Measurements from ENCODE around the gene RABAC1. TPM values are rescaled to one million over a fixed set of nuclear protein-coding genes. Genes with fewer than 3 reads are reported as not detected.

Gene RABAC1
- total and polyA plus RNA-seq, 3 experiments from 2014 or later, result 74.7 to 220 (median 83.3) TPM

- no peak overlapping the region for H3K27ac ChIP-seq (ENCODE audit: low read depth, low read length)
- no peaks in the 10 kb centered on the region for H3K4me1 Mint-ChIP-seq
- POLR2A ChIA-PET, result no interaction called here
- no peaks in the 10 kb centered on the region for H3K9me3 Mint-ChIP-seq
- DNase-seq, result no peak
- CTCF ChIA-PET, result interaction anchor here (1.2 kb wide), 1 partner anchor 20 kb away, joined by 3 read pairs; the partner anchor contains the start of gene RABAC1
- no peak overlapping the region for H3K4me3 ChIP-seq (ENCODE audit: low read length)
- H3K4me1 ChIP-seq (ENCODE audit: insufficient read depth, low read length), result no peaks in the 10 kb centered on the region
- H3K4me3 Mint-ChIP-seq, result no peak overlapping the region
- no peaks in the 10 kb centered on the region for H3K27me3 Mint-ChIP-seq
- no peaks in the 10 kb centered on the region for H3K9me3 ChIP-seq (ENCODE audit: low read length)
- H3K36me3 Mint-ChIP-seq, result peaks cover 0 to 22% (median 10%) of the 10 kb centered on the region in 3 donors
- no peaks in the 10 kb centered on the region for H3K36me3 ChIP-seq (ENCODE audit: insufficient read depth, low read length)
- no peaks in the 10 kb centered on the region for H3K27me3 ChIP-seq (ENCODE audit: insufficient read depth, low read length, poor library complexity, severe bottlenecking)
- no peak overlapping the region for H3K27ac Mint-ChIP-seq
These were observed 19.3 kb upstream of the RABAC1 start for GRCh38 chr19:41978470-41978869.

DNA sequence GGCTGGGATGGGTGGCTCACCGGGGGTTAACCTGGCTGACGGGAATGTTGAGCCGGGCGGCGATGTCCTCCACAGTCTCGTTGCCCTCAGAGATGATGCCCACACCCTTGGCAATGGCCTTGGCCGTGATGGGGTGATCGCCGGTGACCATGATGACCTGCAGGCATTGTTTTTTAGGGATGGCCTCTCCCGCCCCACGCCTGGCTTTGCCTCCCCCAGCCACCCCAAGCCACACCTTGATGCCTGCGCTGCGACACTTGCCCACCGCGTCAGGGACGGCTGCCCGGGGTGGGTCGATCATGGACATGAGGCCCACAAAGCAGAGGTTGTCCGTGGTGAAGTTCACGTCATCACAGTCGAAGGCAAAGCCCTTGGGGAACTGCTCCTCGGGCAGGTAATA lies 18.8 kb upstream of the RABAC1 start:
- Histone ChIP-seq H3K27me3 (ENCODE audit: insufficient read depth, low read length, poor library complexity, severe bottlenecking) (no peaks in the 10 kb centered on the region), H3K36me3 (ENCODE audit: insufficient read depth, low read length) (no peaks in the 10 kb centered on the region)
- CTCF ChIA-PET, result no interaction called here

GRCh38 chr19:41974652-41975051 lies 15.5 kb upstream of the RABAC1 start:
- ChIA-PET CTCF (interaction anchor here (1.5 kb wide), 1 partner anchor 60 kb away, joined by 4 read pairs; no protein-coding TSS in a partner anchor), POLR2A (no interaction called here)
- H3K27me3 Mint-ChIP-seq, result no peaks in the 10 kb centered on the region

More for the DNA sequence above, 18.8 kb upstream of the RABAC1 start:
- no peaks in the 10 kb centered on the region for H3K4me1 Mint-ChIP-seq
- POLR2A ChIA-PET, result no interaction called here
- Histone ChIP-seq H3K27ac (ENCODE audit: low read depth, low read length) (no peak overlapping the region), H3K4me3 (ENCODE audit: low read length) (no peak overlapping the region), H3K9me3 (ENCODE audit: low read length) (no peaks in the 10 kb centered on the region), H3K4me1 (ENCODE audit: insufficient read depth, low read length) (no peaks in the 10 kb centered on the region)
- H3K4me3 Mint-ChIP-seq, result no peak overlapping the region
- no peak overlapping the region for H3K27ac Mint-ChIP-seq
- DNase-seq, result no peak
- H3K27me3 Mint-ChIP-seq, result no peaks in the 10 kb centered on the region
- peaks cover 0 to 22% (median 10%) of the 10 kb centered on the region in 3 donors for H3K36me3 Mint-ChIP-seq
- no peaks in the 10 kb centered on the region for H3K9me3 Mint-ChIP-seq

GRCh38 chr19:41971363-41971762 lies 12.2 kb upstream of the RABAC1 start:
- Histone ChIP-seq H3K36me3 (ENCODE audit: insufficient read depth, low read length) (no peaks in the 10 kb centered on the region), H3K4me3 (ENCODE audit: low read length) (no peak overlapping the region), H3K27ac (ENCODE audit: low read depth, low read length) (no peak overlapping the region), H3K4me1 (ENCODE audit: insufficient read depth, low read length) (no peaks in the 10 kb centered on the region), H3K9me3 (ENCODE audit: low read length) (no peaks in the 10 kb centered on the region), H3K27me3 (ENCODE audit: insufficient read depth, low read length, poor library complexity, severe bottlenecking) (no peaks in the 10 kb centered on the region)
- ChIA-PET CTCF (no interaction called here), POLR2A (no interaction called here)
- H3K36me3 Mint-ChIP-seq, result peaks cover 4 to 15% (median 7%) of the 10 kb centered on the region in 3 donors
- peaks cover 0 to 2% (median 0%) of the 10 kb centered on the region in 5 donors for H3K9me3 Mint-ChIP-seq
- H3K4me1 Mint-ChIP-seq, result no peaks in the 10 kb centered on the region
- no peak overlapping the region for H3K4me3 Mint-ChIP-seq
- no peak overlapping the region for H3K27ac Mint-ChIP-seq
- H3K27me3 Mint-ChIP-seq, result no peaks in the 10 kb centered on the region
- DNase-seq, result no peak

More at GRCh38 chr19:41974652-41975051, 15.5 kb upstream of the RABAC1 start:
- Histone ChIP-seq H3K4me1 (ENCODE audit: insufficient read depth, low read length) (no peaks in the 10 kb centered on the region), H3K27ac (ENCODE audit: low read depth, low read length) (no peak overlapping the region), H3K4me3 (ENCODE audit: low read length) (no peak overlapping the region), H3K9me3 (ENCODE audit: low read length) (no peaks in the 10 kb centered on the region), H3K27me3 (ENCODE audit: insufficient read depth, low read length, poor library complexity, severe bottlenecking) (no peaks in the 10 kb centered on the region), H3K36me3 (ENCODE audit: insufficient read depth, low read length) (no peaks in the 10 kb centered on the region)
- Mint-ChIP-seq H3K4me1 (no peaks in the 10 kb centered on the region), H3K9me3 (peaks cover 0 to 2% (median 0%) of the 10 kb centered on the region in 5 donors), H3K4me3 (no peak overlapping the region), H3K36me3 (peaks cover 0 to 17% (median 9%) of the 10 kb centered on the region in 3 donors), H3K27ac (no peak overlapping the region)
- DNase-seq, result no peak

DNA sequence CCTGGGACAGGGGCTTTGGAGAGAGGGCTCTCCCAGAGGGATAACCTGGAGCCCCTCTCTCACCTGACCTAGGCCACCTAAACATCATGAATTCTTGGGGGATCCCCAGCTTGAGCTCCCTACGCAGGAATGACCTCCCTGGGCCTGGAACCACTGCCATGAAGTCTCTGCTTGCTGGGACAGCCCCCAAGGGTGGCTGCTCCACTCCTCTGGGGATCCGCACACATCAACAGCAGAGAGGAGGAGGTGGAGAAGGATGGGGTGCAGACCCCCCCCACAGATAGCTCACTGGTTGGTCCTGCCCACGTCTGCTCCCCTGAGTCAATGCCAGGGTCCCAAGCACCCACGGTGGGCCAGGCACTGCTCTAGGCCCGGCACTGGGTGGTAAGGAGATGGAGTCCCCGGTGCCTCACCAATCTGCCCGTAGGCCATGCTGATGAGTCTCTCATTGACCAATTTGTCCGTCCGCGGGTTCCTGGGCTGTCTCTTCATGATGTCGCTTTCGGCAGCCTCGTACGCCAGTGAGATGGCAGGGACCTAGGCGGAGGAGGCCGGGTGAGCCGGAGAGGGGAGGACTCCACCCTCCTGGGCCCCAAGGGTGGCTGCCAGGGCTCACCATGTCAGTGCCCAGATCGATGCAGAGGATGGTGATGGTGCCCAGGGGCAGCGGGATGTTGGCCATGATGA lies 10.8 kb upstream of the RABAC1 start:
- H3K4me3 ChIP-seq (ENCODE audit: low read length), result no peak overlapping the region
- peaks cover 4 to 14% (median 8%) of the 10 kb centered on the region in 3 donors for H3K36me3 Mint-ChIP-seq
- no peaks in the 10 kb centered on the region for H3K36me3 ChIP-seq (ENCODE audit: insufficient read depth, low read length)
- POLR2A ChIA-PET, result no interaction called here
- no peak overlapping the region for H3K27ac ChIP-seq (ENCODE audit: low read depth, low read length)
- no peaks in the 10 kb centered on the region for H3K27me3 Mint-ChIP-seq
- no peaks in the 10 kb centered on the region for H3K4me1 ChIP-seq (ENCODE audit: insufficient read depth, low read length)
- H3K27me3 ChIP-seq (ENCODE audit: insufficient read depth, low read length, poor library complexity, severe bottlenecking), result no peaks in the 10 kb centered on the region
- peaks cover 0 to 2% (median 0%) of the 10 kb centered on the region in 5 donors for H3K9me3 Mint-ChIP-seq
- no peaks in the 10 kb centered on the region for H3K9me3 ChIP-seq (ENCODE audit: low read length)
- peaks cover 0 to 2% (median 0%) of the 10 kb centered on the region in 3 donors for H3K4me1 Mint-ChIP-seq
- no peak for DNase-seq
- H3K4me3 Mint-ChIP-seq, result no peak overlapping the region
- CTCF ChIA-PET, result no interaction called here
- H3K27ac Mint-ChIP-seq, result no peak overlapping the region

- no peak overlapping the region for H3K27ac Mint-ChIP-seq
- H3K27me3 Mint-ChIP-seq, result no peaks in the 10 kb centered on the region
- peaks cover 4 to 14% (median 7%) of the 10 kb centered on the region in 3 donors for H3K36me3 Mint-ChIP-seq
- peaks cover 0 to 2% (median 0%) of the 10 kb centered on the region in 5 donors for H3K9me3 Mint-ChIP-seq
- DNase-seq, result no peak
- Histone ChIP-seq H3K36me3 (ENCODE audit: insufficient read depth, low read length) (no peaks in the 10 kb centered on the region), H3K9me3 (ENCODE audit: low read length) (no peaks in the 10 kb centered on the region), H3K4me1 (ENCODE audit: insufficient read depth, low read length) (no peaks in the 10 kb centered on the region), H3K27ac (ENCODE audit: low read depth, low read length) (no peak overlapping the region), H3K27me3 (ENCODE audit: insufficient read depth, low read length, poor library complexity, severe bottlenecking) (no peaks in the 10 kb centered on the region), H3K4me3 (ENCODE audit: low read length) (no peak overlapping the region)
- no peak overlapping the region for H3K4me3 Mint-ChIP-seq
- POLR2A ChIA-PET, result no interaction called here
- CTCF ChIA-PET, result no interaction called here
- H3K4me1 Mint-ChIP-seq, result peaks cover 0 to 2% (median 0%) of the 10 kb centered on the region in 3 donors
These were observed 9.9 kb upstream of the RABAC1 start for GRCh38 chr19:41968751-41969595.

GRCh38 chr19:41967054-41967783 lies 8.1 kb upstream of the RABAC1 start:
- H3K27me3 Mint-ChIP-seq, result no peaks in the 10 kb centered on the region
- CTCF ChIA-PET, result no interaction called here
- Histone ChIP-seq H3K27ac (ENCODE audit: low read depth, low read length) (no peak overlapping the region), H3K4me3 (ENCODE audit: low read length) (no peak overlapping the region), H3K27me3 (ENCODE audit: insufficient read depth, low read length, poor library complexity, severe bottlenecking) (no peaks in the 10 kb centered on the region), H3K9me3 (ENCODE audit: low read length) (no peaks in the 10 kb centered on the region), H3K4me1 (ENCODE audit: insufficient read depth, low read length) (no peaks in the 10 kb centered on the region), H3K36me3 (ENCODE audit: insufficient read depth, low read length) (no peaks in the 10 kb centered on the region)
- peaks cover 0 to 2% (median 0%) of the 10 kb centered on the region in 3 donors for H3K4me1 Mint-ChIP-seq
- peaks cover 4 to 14% (median 7%) of the 10 kb centered on the region in 3 donors for H3K36me3 Mint-ChIP-seq
- DNase-seq, result no peak
- POLR2A ChIA-PET, result no interaction called here
- H3K4me3 Mint-ChIP-seq, result no peak overlapping the region
- peak overlapping the region in 1 of 8 donors; percentile 94 for H3K27ac Mint-ChIP-seq
- peaks cover 0 to 2% (median 0%) of the 10 kb centered on the region in 5 donors for H3K9me3 Mint-ChIP-seq

All from CD8-positive, alpha-beta memory T cell (primary cell).